ENCODE measurements around the gene AFF1.

Gene AFF1

DNA sequence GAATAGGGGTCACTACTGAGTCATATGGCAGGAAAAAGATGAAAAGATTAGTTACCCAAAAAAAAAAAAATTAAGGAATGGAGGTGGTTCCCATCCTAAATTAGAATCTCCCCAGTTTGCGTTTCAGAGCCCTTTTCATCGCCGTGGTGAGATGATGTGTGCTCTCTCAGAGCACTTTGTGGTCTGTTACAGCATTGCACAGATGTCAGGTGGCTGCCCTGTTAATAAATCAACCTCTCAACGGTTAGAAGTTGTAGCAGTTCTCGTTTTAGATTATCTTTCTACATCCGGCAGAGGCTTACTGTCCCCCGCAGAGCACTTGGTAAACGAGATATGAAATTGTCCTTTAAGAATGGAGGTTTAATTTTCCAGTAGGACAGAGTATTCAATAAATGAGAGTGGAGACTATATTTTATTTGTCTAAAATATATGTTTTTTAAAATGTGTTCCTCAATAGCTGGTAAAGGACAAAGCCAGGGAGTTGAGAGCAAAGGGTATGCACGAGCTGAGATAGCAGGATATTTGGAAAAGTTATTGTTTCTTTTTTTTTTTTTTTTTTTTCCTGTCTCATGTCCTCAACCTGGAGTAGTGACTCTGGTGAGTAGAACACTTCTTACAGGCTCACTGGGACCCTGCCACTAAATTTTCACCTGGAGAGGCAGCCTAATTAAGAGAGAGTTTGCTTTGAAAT, 26.9 kb downstream of the AFF1 start:
- H3F3A ChIP-seq (ENCODE audit: insufficient read depth, low read length) = peaks cover 42% of the 10 kb centered on the region
- H3K4me2 ChIP-seq (ENCODE audit: low read depth, low read length) = peak overlapping the region; percentile 81
- H3K4me1 ChIP-seq (ENCODE audit: low read length) = peaks cover 65% of the 10 kb centered on the region
- no peaks in the 10 kb centered on the region for H3K36me3 ChIP-seq (replicated peaks; ENCODE audit: insufficient read depth, low read length)
- no peaks in the 10 kb centered on the region for H3K9me3 ChIP-seq (replicated peaks; ENCODE audit: insufficient read depth, low read length)
- peak overlapping the region; percentile 66 for H3K9ac ChIP-seq (ENCODE audit: low read length)
- no peak overlapping the region for H2AFZ ChIP-seq (ENCODE audit: low read length)
- no peaks in the 10 kb centered on the region for H4K20me1 ChIP-seq (ENCODE audit: insufficient read depth, low read length)
- no peaks in the 10 kb centered on the region for H3K27me3 ChIP-seq (replicated peaks; ENCODE audit: insufficient read depth, low read length)
- no peaks in the 10 kb centered on the region for H3K9me2 ChIP-seq (replicated peaks; ENCODE audit: insufficient read depth, low read length)
- peak; percentile 93 for DNase-seq
- H3K27ac ChIP-seq (ENCODE audit: low read length) = peak overlapping the region; percentile 98
- no peak for TF ChIP-seq EZH2 (optimal IDR thresholded peaks at IDR 0.05; ENCODE audit: low read depth, low read length)
- no peak for TF ChIP-seq EZH2phosphoT487 (IDR thresholded peaks at IDR 0.05; ENCODE audit: low read length)
- peaks cover 89% of the 10 kb centered on the region for H3K79me2 ChIP-seq (ENCODE audit: low read length)
- peak overlapping the region; percentile 48 for H3K4me3 ChIP-seq (ENCODE audit: low read length)

DNA sequence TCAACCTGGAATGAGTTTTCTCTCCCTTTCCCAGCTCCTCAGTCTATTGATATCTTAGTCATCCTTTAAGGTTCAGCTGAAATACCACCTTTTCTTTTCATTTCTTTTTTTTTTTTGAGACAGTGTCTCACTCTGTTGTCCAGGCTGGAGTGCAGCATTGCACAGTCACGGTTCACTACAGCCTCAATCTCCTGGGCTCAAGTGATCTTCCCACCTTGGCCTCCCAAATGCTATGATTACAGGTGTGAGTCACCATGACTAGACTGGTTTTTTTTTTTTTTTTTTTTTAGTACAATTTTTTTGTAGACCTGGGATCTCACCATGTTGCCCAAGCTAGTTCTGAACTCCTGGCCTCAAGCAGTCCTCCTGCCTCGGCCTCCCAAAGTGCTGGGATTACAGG, 28.9 kb downstream of the AFF1 start:
- H3K79me2 ChIP-seq (ENCODE audit: low read length) = peaks cover 91% of the 10 kb centered on the region
- H3K9me2 ChIP-seq (replicated peaks; ENCODE audit: insufficient read depth, low read length) = no peaks in the 10 kb centered on the region
- no peaks in the 10 kb centered on the region for H4K20me1 ChIP-seq (ENCODE audit: insufficient read depth, low read length)
- H2AFZ ChIP-seq (ENCODE audit: low read length) = no peak overlapping the region
- H3K9ac ChIP-seq (ENCODE audit: low read length) = no peak overlapping the region
- H3K4me1 ChIP-seq (ENCODE audit: low read length) = peaks cover 53% of the 10 kb centered on the region
- H3K4me3 ChIP-seq (ENCODE audit: low read length) = no peak overlapping the region
- TF ChIP-seq, protein P1, sequence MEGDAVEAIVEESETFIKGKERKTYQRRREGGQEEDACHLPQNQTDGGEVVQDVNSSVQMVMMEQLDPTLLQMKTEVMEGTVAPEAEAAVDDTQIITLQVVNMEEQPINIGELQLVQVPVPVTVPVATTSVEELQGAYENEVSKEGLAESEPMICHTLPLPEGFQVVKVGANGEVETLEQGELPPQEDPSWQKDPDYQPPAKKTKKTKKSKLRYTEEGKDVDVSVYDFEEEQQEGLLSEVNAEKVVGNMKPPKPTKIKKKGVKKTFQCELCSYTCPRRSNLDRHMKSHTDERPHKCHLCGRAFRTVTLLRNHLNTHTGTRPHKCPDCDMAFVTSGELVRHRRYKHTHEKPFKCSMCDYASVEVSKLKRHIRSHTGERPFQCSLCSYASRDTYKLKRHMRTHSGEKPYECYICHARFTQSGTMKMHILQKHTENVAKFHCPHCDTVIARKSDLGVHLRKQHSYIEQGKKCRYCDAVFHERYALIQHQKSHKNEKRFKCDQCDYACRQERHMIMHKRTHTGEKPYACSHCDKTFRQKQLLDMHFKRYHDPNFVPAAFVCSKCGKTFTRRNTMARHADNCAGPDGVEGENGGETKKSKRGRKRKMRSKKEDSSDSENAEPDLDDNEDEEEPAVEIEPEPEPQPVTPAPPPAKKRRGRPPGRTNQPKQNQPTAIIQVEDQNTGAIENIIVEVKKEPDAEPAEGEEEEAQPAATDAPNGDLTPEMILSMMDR (IDR thresholded peaks at IDR 0.05; ENCODE audit: low read length) = no peak
- TF ChIP-seq EZH2phosphoT487 (IDR thresholded peaks at IDR 0.05; ENCODE audit: low read length) = no peak
- TF ChIP-seq EZH2 (optimal IDR thresholded peaks at IDR 0.05; ENCODE audit: low read depth, low read length) = no peak
- no peak for DNase-seq
- no peaks in the 10 kb centered on the region for H3K36me3 ChIP-seq (replicated peaks; ENCODE audit: insufficient read depth, low read length)
- no peaks in the 10 kb centered on the region for H3K9me3 ChIP-seq (replicated peaks; ENCODE audit: insufficient read depth, low read length)
- no peaks in the 10 kb centered on the region for H3K27me3 ChIP-seq (replicated peaks; ENCODE audit: insufficient read depth, low read length)
- no peak overlapping the region for H3K27ac ChIP-seq (ENCODE audit: low read length)
- H3F3A ChIP-seq (ENCODE audit: insufficient read depth, low read length) = peaks cover 31% of the 10 kb centered on the region
- no peak overlapping the region for H3K4me2 ChIP-seq (ENCODE audit: low read depth, low read length)

DNA sequence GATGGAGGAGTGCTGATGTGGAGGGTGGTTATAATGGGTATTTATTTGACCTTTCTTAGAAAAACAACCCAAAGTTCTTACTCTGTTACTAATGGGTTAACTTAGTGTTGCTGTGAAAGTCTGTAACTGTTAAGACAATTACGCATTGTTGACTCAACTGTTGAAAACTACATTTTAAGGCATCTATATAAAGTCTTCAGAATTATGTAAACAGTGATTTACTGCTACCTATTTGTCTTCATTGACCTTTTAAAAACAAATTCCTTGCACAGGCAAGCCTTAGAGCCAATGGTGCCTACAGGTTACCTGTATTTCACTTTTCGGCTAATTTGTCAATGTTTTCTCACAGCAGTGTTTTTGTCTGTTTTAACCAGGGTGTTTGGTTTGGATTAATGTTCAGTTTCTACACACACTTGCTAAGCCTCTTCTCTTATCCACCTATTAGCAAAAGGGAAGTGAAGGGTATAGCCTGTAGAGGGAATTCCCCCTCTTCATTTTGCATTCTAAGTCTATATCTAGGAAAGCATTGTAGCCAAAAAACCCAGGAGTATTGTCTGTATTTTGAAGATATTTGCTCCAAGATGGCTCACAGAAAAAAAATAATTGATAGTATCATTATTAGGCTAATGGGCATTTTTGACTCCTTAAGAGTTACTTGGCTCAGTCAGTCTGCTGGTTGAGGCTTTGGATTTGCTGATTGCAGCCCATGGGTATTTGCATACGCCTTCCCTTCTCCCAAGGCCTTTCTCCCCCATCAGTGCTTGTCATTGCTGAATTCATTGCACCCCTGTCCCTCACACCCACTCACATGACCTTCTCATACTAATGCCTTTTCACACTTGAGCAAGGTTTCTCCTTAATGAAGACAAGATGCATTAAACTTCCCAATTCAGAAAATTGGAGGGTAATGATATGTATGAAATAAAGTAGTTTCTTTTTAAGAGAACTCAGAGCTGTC, 30.5 kb downstream of the AFF1 start:
- no peak overlapping the region for H2AFZ ChIP-seq (ENCODE audit: low read length)
- H3K4me3 ChIP-seq (ENCODE audit: low read length) = no peak overlapping the region
- no peaks in the 10 kb centered on the region for H4K20me1 ChIP-seq (ENCODE audit: insufficient read depth, low read length)
- H3K36me3 ChIP-seq (replicated peaks; ENCODE audit: insufficient read depth, low read length) = no peaks in the 10 kb centered on the region
- no peaks in the 10 kb centered on the region for H3K27me3 ChIP-seq (replicated peaks; ENCODE audit: insufficient read depth, low read length)
- H3K4me2 ChIP-seq (ENCODE audit: low read depth, low read length) = 0 out of 2 replicates have a peak overlapping the region, but pooled peaks have one; percentile 2
- DNase-seq = no peak
- no peaks in the 10 kb centered on the region for H3K9me3 ChIP-seq (replicated peaks; ENCODE audit: insufficient read depth, low read length)
- peaks cover 38% of the 10 kb centered on the region for H3K4me1 ChIP-seq (ENCODE audit: low read length)
- H3K27ac ChIP-seq (ENCODE audit: low read length) = no peak overlapping the region
- H3F3A ChIP-seq (ENCODE audit: insufficient read depth, low read length) = peaks cover 24% of the 10 kb centered on the region
- no peaks in the 10 kb centered on the region for H3K9me2 ChIP-seq (replicated peaks; ENCODE audit: insufficient read depth, low read length)
- no peak overlapping the region for H3K9ac ChIP-seq (ENCODE audit: low read length)
- no peak for TF ChIP-seq EZH2 (optimal IDR thresholded peaks at IDR 0.05; ENCODE audit: low read depth, low read length)
- TF ChIP-seq, protein P1 (IDR thresholded peaks at IDR 0.05; ENCODE audit: low read length) = no peak
- peaks cover 86% of the 10 kb centered on the region for H3K79me2 ChIP-seq (ENCODE audit: low read length)
